Fibroblast of the conjunctiva (primary cell): ENCODE data around the gene MDC1.

Experiments
- DNase-seq: peaks from one replicate; pipeline ENCODE4 v3.0.0-alpha.2; 2010; ENCODE audit warnings: low read depth

MDC1 gene

DNA sequence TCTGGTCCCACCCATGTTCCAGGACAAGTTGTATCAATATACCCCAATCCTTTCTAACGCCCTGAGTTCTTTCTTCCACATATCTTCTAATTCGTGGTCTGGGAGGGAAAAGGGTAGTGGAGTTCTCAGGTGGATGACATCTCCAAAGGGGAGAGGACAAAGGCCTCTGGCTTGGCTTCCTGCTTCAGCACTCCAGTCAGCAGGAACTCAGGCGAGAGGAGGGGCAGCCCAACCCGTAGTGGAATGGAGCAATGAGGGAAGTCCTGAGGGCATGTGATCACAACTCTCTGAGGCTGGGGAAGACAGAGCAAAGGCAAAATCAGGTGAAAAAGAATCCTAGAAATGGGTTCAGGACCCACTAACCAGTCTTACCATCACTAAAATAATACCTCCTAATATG is 16.7 kb downstream of the MDC1 start:
- no peak for DNase-seq

DNA sequence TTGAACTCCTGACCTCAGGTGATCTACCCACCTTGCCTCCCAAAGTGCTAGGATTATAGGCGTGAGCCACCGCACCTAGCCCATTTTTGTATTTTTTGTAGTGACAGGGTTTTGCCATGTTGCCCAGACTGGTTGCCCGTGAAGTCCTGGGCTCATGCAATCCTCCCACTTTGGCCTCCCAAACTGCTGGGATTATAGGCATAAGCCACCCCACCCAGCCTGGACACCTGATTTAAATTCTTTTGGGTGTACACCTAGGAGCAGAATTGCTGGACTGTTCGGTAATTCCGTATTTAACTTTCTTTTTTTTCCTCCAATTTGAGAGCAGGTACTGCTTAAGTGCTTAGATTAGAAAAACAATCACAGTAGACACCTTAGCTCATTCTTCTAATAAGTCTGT is 20.6 kb downstream of the MDC1 start:
- no peak for DNase-seq

- DNase-seq = no peak
These were observed 25.8 kb downstream of the MDC1 start for GRCh38 chr6:30691208-30691847.

DNA sequence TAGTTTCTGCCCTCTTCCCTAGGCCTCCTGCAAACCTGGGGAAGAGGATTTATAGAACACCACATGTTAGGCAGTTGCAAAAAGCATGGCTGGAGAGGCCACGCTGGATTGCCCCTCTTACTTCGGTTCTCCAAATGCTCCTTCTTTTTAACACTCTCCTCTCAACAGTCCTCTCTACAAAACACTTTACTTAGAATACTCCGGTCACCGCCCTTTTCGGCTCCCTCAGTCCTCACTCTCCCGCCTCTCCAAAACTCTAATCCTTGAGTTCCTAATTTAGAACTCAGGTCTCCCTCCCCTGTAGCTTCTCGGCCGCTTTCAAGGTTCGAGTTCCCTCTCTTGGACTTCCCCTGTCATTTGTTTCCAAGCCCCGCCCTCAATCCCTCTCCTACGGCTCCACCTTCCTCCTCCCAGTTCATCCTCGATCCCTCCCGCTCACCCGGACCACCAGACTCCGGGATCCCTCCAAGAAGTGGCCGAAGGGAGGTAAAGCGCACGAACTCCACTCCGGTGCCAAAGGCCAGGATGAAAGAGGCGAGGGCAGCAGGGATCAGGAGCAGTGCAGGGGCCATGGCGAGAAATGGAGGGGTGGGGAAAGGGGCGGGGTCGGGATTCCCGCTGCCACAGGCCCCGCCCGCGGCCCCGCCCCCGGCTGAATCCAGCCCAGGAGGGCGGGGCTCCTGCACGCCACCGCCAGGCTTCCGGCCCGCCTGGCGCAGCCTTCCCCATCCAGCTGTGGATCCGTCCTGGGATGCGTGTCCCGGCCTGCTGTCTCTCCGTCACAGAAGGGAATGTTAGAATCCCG is 26.5 kb downstream of the MDC1 start, which contains the start of gene NRM:
TSS of gene NRM (minus strand) at position 582 of the 805 bp plus-strand sequence. CDS start at position 572, 10 bp downstream.
- DNase-seq = peak; percentile 61

DNA sequence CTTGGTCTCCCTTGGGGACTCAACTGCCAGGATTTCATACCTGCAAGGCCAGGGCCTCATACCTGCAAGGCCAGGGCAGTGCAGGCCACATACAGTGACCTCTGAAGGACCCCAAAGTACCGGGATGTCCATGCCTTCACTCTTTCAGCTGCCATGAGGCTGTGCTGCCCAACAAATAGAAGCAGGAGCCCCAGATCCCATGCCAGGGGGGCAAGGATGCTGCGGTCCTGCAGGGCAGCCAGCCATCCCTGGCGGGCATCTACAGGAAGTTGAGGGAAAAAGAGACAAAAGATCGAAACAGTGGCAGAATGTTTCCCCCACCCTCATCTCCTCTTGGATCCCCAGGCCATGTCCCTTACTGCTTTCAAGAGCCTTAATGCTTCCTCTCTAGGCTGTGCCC is 27.1 kb downstream of the MDC1 start:
- DNase-seq = no peak

DNA sequence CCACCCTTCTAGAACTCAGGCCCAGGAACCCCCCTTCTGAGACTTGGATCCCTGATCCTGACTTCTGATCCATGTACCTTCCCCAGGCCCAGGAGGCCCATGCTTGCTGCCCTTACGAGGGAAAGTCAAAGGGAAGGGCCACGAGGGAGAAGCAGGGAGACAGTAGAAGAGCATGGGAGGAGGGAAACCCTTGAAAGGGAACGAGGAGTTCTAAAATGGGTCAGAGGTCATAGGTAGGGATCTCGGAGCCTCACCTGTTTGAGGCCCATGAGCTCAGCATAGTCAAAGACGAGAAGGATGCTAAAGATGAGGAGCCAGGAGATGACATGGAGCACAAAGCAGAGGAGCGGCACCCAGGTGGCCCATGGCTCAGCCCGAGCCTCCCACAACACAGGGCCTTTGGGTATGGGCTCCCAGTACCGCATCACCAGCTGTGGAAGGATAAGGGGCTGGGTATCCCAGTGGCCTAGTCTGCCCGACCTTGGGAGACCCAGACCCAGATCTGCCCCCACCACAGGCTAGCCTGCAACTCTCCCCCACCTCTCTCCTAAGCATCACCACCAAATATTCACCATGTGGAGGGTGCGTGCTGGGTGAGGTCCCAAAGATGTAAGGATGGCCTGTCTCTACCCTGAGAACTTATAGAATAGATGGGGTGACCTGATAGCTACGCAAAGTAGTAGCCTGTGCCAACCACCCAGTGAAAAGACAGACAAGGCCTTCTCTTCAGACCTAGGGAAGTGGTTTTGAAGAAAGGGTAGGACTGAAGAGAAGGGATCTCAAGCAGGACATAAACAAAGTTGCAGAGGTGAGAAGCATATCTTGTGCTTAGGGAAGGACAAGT is 27.8 kb downstream of the MDC1 start:
- DNase-seq = no peak

DNA sequence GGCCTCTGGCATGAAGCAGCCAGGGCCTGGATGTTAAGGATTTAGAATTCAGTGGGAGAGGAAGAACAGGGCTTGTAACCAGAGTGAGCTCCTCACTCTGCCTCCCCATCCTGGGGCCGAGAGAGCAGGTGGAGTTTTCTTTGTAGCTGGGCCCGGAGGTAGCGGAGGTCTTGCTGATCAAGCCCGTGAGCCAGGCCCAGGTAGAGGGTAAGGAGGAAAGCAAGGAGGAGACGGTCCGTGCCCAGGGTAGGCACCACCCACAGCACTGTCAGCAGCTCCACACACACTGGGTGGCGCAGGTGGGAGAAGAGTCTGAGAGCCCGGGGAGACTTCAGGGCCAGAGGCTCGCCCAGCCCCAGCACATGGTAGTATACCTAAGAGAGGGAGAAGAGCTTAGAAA is 28.5 kb downstream of the MDC1 start:
- no peak for DNase-seq

- no peak for DNase-seq
These were observed 29.2 kb downstream of the MDC1 start for GRCh38 chr6:30687659-30688431.

DNA sequence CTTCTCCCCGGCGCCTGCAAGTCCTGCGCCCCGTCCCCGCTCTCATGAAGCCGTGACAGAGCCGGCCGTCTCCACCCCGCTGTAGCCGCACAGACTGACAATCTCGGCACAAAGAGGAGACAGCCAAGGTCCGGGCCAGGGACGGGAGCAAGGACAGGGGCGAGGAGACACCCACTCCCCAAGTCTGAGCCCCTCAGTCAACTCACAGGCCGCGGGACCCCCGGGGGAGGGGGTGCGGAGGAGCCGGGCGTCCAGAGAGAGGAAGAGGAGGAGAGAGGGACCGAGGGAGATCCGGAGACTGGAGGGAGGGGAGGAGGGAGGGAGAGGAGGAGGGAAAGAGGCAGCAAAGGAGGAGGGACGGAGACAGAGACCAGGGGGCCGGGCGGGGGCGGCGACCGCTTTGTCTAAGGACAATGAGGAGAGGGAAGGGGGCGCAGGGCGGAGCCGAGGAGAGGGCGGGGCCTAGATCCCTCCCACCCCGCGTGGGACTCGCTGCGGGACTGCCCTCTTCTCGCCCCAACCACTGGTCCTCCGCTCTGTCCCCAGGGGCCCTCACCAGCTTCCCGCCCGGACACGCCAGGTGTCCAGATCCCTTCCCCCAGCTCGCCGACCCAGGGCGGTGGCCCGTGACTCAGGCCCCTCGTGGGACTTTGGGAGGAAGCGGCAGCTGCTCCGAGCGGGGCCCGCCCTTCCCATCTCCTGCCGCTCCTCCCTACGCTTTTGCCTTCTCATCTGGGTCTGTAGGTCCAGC is 30.0 kb downstream of the MDC1 start:
- peak; percentile 98 for DNase-seq

DNA sequence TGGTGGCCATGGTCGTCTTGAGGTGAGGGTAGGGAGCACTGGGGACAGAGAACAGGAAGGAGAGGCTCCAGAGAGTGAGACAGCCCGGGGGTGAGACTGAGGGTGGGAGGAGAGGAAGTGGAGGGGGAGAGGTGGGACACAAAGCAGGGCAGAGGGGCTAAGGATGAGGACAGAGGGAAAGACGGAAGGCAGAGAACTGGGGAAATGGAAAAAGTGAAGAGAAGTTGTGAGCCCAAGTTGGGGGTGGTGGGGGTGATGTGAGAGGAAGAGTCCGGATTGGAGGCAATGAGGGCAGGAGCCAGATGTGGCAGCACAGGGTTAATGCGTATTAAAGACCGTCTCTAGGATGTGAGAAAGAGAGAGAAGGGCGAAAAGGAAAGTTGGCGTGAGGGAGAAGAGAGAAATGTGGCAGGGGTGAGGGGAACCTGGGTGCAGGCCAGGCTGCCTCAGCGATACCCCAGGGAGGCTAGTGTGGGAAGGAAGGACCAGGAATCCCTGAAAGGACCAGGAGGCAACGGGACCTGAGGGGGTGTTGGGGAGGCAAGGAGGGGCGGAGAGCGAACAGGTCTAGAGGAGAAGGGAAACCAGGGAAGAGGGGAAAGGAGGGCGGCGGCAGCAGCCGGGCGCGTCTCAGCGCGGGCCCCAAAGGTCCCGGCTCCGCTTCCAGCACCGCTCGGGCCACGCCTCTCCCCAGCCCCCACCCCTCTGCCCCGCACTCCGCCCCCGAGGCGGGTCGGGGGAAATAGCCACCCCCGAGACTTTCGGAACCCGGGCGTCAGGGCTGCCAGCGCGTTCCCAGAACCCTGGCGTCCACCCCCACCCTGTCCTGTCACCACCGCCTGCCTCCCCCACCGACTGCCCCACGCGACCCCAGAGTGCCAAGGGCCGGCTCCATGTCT is 30.8 kb downstream of the MDC1 start, which contains the start of gene PPP1R18:
TSS of gene PPP1R18 (minus strand) at position 637 of the 899 bp plus-strand sequence. CDS start at position 10, 627 bp downstream.
- DNase-seq = no peak

DNA sequence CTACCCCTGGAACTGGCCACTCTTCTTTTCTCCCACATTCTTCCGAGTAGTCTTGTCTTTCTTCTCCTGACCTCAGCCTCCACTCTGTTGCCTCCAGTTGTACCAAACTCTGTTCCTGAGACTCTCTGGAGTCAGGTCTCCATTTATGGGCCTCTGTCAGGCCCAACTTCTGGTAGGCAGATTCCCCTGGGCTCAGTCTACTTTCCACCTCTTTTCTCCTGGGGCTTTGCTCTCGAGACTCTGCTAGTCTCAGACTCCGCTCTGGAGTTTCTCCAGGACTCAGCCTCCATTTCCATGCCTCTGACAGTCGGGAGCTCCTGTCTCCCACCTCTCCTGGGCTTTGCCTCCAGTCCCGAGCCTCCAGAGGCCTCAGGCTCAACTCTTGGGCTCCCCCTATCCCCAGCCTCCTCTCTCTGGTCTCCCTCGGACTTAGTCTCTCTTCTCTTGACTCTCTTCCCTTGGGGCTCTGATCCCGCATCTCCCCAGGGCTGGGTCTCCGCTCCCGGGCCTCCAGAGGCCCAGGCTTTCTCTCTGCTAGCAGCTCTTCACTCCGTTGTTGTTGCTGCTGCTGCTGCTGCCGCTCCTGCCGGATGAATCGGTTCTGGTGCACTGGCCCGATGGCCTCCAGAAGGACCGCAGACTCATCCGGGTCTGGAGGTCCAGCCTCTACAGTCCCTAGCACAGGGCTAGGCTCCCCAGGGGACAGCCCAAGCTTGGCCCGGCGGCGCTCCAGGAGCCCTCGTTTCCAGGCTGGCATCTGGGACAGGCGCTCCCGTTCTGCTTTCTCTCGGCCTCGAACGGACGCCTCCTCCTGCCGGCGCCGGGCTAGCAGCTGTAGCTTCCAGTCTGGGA is 31.7 kb downstream of the MDC1 start:
- DNase-seq = no peak

- DNase-seq = no peak
These were observed 32.5 kb downstream of the MDC1 start for GRCh38 chr6:30684386-30685156.

- no peak for DNase-seq
These were observed 33.1 kb downstream of the MDC1 start for GRCh38 chr6:30683980-30684338.

GRCh38 chr6:30683183-30683979 is 33.7 kb downstream of the MDC1 start:
- no peak for DNase-seq

GRCh38 chr6:30682143-30683117 is 34.7 kb downstream of the MDC1 start:
- no peak for DNase-seq

DNA sequence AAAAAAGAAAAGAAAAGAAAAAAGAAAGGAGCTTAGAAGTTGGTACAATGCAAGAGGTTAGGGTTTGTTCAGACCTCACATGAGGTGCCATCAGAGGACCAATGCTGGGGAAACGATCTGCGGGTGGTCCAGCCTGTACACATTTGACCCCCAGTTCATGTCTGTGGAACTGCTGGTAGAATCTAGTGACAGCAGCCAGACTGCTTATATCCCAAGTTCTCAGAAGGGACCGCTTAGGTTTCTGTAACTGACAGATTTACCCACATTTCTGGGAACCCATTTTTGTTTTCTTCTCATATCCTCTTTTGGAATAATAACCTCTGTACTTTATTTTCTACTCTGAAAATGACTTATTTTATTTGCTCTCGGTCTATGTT is 35.3 kb downstream of the MDC1 start:
- DNase-seq = no peak
